Stimulated activated CD4-positive, alpha-beta T cell treated with anti-CD3 and anti-CD28 coated beads, Interleukin-15, amount 100 ng/mL, for 1 hour (primary cell): ENCODE data around the gene FLNA.

ENCODE experiments used
- DNase-seq, 2 donors: peaks; one replicate each; pipeline ENCODE4 v3.0.0-alpha.2; 2020; ENCODE audit warnings: low read depth in 1 of 2, low spot score in 1 of 2

The FLNA gene

GRCh38 chrX:154360155-154360713, 14.2 kb downstream of the FLNA start:
- DNase-seq = no peak

GRCh38 chrX:154359362-154360154, 14.9 kb downstream of the FLNA start:
- DNase-seq = no peak

GRCh38 chrX:154358829-154359228, 15.6 kb downstream of the FLNA start:
- DNase-seq = no peak

- no peak for DNase-seq
Observed at GRCh38 chrX:154358011-154358410, 16.4 kb downstream of the FLNA start.

- DNase-seq = no peak
Observed at GRCh38 chrX:154357205-154357604, 17.2 kb downstream of the FLNA start.

- DNase-seq = no peak
Observed at GRCh38 chrX:154356596-154356995, 17.8 kb downstream of the FLNA start.

GRCh38 chrX:154355776-154356140, 18.7 kb downstream of the FLNA start:
- DNase-seq = no peak

- DNase-seq = no peak
Observed at GRCh38 chrX:154355094-154355775, 19.2 kb downstream of the FLNA start.

GRCh38 chrX:154354516-154354915, 19.9 kb downstream of the FLNA start:
- DNase-seq = no peak

- DNase-seq = no peak
Observed at GRCh38 chrX:154354013-154354412, 20.4 kb downstream of the FLNA start.

GRCh38 chrX:154353172-154353843, 21.1 kb downstream of the FLNA start:
- DNase-seq = no peak

GRCh38 chrX:154352466-154352865, 22.0 kb downstream of the FLNA start:
- DNase-seq = no peak

- DNase-seq = no peak
Observed at GRCh38 chrX:154352012-154352401, 22.4 kb downstream of the FLNA start.

- no peak for DNase-seq
Observed at GRCh38 chrX:154351183-154352011, 23.0 kb downstream of the FLNA start.

- DNase-seq = no peak
Observed at GRCh38 chrX:154350429-154351182, 23.8 kb downstream of the FLNA start.

- no peak for DNase-seq
Observed at GRCh38 chrX:154349979-154350378, 24.5 kb downstream of the FLNA start.

- DNase-seq = no peak
Observed at GRCh38 chrX:154349359-154349935, 25.0 kb downstream of the FLNA start.

- DNase-seq = no peak
Observed at GRCh38 chrX:154348646-154349358, 25.6 kb downstream of the FLNA start.

- DNase-seq = no peak
Observed at GRCh38 chrX:154348114-154348531, 26.3 kb downstream of the FLNA start.
